ENCODE results near the gene CCDC14.
"Not testable (repeated sequence)": the region's sequence is repeated elsewhere in the genome, so short reads cannot be mapped to it uniquely, and the experiment has no call there.

The CCDC14 gene

DNA sequence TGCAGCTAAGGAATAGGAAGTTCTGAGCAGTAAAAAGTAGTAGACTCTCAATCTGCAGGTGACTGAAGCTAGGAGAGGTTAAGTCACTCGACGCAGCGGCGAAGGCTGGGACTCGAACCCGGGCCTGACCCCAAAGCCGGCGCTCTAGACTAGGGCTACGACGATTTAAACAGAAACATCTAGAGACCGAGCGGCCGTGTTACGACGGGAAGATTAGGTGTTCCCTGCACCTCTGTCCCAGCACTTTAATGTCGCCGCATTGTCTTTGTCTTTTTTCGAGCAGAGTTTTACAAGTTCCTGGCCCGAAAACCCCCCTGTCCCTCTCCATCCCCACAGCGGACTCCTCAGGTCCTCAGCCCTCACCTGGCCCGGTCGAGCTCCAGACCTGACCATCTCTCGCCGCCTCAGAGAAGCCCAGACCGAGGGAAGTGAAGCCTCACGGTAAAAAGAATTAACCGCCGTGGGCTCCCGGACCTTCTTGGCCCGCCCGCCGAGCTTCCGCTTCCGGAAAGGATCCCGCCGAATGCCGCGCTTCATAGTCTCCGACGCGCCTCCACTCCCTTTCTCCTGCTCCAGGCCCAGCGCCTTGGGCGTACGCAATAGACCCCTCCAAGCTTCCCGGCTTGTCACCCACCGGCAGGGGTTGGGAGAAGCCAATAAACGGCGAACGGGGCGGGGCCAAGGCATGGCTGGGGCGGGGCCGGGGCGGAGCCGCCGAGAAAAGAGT, at the start of gene CCDC14:
TSS of gene CCDC14 (minus strand) at position 449 of the 727 bp plus-strand sequence. CDS start at position 393, 56 bp downstream.
- peak; percentile 80 for DNase-seq (ENCODE audit: low spot score)

DNA sequence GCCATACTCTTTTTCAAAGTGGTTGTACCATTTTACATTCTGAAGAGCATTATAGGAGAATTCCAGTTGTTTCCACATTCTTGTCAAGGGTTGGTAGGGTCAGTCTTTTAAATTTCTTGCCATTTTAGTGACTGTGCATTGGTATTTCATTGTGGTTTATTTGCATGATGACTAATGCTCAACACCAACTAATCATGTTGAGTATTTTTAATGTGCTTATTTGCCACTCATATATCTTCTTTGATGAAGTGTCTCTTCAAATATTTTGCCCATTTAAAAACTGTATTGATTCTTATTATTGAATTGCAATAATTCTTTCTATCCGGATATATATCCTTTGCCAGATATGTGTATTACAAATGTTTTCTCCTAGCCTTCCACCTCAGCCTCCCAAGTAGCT, 47.3 kb upstream of the CCDC14 start:
- DNase-seq (ENCODE audit: low spot score), result not testable (repeated sequence)

DNA sequence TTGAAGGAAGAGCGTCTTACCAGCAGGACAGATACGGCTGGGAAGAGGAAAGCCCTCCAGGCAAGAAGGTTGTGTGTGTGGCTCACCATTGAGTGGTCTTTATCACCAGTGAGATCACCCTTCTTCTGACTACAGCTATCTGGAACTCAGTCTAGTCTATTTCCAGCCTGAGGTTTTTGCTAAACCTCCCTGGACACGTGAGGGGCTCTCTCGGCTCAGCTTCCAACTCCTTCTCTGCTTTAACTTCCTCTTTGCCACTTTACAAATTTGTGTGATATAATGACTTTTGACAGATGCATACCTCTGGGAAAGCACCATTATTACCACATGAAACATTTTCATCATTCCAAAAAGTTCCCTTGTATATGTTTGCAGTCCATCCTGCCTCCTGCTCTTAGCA, 46.2 kb upstream of the CCDC14 start:
- no peak for DNase-seq (ENCODE audit: low spot score)

DNA sequence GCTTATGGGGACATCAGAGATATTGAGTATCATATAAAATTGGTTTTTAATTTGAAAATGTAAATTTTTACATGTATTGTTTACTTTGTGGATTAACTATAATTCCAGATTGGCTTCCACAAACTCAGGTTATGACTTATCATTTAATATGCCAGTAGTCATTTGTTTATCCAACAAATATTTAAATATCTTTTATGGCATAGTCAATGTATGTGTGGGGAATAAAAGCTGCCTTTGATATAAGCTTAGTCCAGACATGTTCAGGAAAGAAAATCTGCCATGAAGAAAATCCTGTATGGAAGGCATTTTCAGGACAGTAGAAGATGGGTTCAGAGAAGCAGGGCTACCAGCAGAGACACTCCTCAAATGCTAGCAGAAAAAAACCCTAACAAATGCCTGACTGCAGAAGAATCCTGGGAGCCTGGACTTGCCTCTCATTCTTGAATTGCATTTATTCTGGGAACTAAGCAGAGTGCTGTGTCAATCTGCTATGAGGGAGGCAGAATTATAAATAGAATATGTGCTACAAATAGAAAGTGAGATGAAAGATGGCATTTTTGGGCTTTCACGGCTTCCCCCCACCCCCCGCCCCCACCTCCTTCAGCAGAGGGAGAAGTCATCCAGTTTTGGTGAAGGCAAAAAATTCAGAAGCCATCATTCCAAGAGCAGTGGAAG, 41.5 kb upstream of the CCDC14 start:
- not testable (repeated sequence) for DNase-seq (ENCODE audit: low spot score)

- DNase-seq (ENCODE audit: low spot score), result not testable (repeated sequence)
Observed at GRCh38 chr3:124001366-124001765, 40.3 kb upstream of the CCDC14 start.

GRCh38 chr3:123997543-123997942, 36.5 kb upstream of the CCDC14 start:
- no peak for DNase-seq (ENCODE audit: low spot score)

DNA sequence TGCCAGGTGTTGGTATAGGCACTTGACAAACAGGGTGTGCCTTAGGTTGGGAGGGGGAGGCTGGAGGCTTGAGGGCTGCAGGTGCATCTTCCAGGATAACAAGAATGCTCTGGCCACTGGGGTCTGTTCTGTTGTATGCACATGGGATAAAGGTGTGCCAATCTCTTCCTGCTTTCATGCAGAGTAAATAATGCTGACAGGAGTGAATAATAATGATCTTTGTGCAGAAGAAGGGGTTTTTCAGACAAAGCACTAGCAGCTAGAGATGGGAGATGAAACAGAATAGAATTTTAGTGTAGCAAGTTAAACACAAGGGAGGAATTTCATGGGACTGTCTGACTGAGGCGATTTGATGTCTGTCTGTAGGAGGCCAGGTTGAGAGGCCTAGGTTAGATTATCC, 32.8 kb upstream of the CCDC14 start:
- DNase-seq (ENCODE audit: low spot score), result no peak

- DNase-seq (ENCODE audit: low spot score), result not testable (repeated sequence)
Observed at GRCh38 chr3:123991730-123992588, 30.9 kb upstream of the CCDC14 start, which contains the start of gene ROPN1. Gene ROPN1 (minus strand): TSS chr3:123992124. CDS start chr3:123980481, 11,643 bp downstream.

DNA sequence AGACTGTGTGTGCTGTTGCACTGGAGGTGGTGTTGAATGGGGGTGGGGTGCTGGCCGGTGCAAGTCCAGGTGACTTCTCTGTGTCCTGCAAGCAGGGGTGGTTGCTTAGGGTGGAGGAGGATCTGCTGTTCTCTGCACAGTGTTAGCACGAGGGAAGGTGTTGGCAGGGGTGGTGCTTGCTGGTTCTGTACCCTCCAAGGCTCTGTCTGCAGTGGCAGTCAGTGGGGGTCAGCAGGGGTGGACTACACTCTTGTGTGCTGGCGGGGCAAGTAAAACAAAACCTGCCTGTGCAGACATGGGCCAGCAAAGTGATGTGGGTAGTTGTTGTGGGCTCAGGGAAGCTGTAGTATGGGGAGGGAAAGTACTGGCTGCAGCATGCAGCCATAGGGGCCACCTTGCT, 25.4 kb upstream of the CCDC14 start:
- DNase-seq (ENCODE audit: low spot score), result no peak

- no peak for DNase-seq (ENCODE audit: low spot score)
Observed at GRCh38 chr3:123984957-123985356, 23.9 kb upstream of the CCDC14 start.

- no peak for DNase-seq (ENCODE audit: low spot score)
Observed at GRCh38 chr3:123984350-123984749, 23.3 kb upstream of the CCDC14 start.

- not testable (repeated sequence) for DNase-seq (ENCODE audit: low spot score)
Observed at GRCh38 chr3:123981317-123981716, 20.3 kb upstream of the CCDC14 start.

DNA sequence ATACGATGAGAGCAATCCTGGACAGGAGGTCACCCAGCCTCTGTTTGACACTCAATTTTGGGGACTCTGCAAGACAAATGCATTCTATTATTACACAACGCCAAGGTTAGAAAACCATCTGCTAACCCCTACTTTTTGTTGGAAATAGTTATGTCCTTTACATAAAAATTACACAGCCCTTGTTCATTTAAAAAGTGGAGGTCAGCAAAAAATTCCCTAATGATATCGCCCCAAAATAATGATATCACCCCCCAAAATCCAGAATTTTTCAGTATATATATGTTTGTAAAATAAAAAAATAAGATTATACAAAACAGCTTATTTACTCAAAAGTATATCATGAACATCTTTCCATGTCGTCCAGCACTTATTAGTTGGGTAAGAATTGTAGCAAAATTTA, 19.5 kb upstream of the CCDC14 start:
- DNase-seq (ENCODE audit: low spot score), result no peak

DNA sequence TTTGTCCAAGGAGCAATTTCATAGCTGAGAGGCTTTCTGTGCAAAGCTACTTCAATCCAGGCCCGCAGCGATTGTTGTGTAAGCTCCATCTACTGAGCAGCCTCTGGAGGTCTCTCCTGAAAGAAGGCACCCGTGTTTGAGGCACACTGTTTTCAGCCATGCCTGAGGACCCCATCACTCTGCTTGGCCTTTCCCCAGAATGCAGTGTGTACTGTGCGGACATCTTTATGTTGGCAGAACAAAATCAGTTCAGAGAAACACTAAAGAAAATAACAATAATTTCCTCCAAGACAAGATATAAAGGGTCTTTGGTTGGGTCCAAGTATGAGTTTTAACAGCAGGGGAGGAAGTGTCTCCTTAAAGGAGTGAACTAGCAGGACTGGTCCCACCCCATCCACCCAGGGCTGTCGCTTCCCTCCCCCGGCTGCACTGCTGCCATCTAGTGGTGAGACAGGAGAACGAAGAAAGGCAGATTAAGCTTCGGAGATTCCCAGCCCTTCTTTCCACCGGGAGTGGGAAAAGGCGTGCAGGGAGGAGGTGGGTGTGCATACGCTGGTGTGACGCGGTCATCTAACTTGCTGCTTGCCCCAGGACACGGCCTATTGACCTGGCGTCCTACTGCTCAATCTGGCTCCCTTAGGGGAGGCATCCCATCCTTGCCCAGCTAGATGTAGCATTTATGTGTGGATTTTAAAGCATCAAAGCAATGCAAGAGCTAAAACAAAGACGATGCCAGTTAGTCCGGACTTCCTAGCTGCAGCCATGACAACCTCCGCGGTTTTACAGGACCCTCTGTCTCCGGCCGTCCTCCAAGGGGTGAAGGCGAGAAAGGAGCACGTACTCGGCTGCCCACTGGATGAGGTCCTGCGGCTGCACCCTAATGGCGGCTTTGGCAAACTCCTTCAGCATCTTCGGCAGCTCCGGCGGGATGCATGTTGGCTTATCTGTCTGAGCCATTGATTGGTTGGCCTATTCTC, 18.8 kb upstream of the CCDC14 start:
- peak; percentile 47 for DNase-seq (ENCODE audit: low spot score)

GRCh38 chr3:123976904-123977303, 15.9 kb upstream of the CCDC14 start:
- DNase-seq (ENCODE audit: low spot score), result not testable (repeated sequence)

GRCh38 chr3:123976181-123976898, 15.3 kb upstream of the CCDC14 start:
- not testable (repeated sequence) for DNase-seq (ENCODE audit: low spot score)

DNA sequence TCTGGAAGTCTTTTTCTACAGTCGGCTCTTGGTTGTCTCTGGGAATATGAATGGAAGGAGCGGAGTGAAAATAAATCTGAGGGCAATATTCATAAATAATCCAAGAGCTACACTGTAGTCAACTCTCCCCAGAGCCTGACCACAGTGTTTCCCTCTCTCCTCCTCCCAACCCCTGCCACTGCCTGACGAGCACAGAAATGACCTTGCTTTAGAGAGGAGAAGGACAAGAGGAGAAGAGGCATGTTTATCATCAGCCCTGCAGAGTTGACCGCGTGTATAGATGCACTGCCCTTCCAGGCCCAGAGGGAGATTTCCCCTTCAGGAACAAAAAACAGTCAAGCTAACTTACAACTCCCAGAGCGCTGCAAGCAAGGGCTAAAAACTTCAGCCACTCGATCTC, 14.0 kb upstream of the CCDC14 start:
- not testable (repeated sequence) for DNase-seq (ENCODE audit: low spot score)

GRCh38 chr3:123971406-123971805, 10.4 kb upstream of the CCDC14 start:
- DNase-seq (ENCODE audit: low spot score), result no peak

GRCh38 chr3:123967260-123967659, 6.2 kb upstream of the CCDC14 start:
- not testable (repeated sequence) for DNase-seq (ENCODE audit: low spot score)

- DNase-seq (ENCODE audit: low spot score), result not testable (repeated sequence)
Observed at GRCh38 chr3:123966799-123967198, 5.8 kb upstream of the CCDC14 start.
